ENCODE data around the gene KRT12.
A peak's percentile ranks its signal among the peaks of the same experiment; 100 is the strongest.
"Not testable (repeated sequence)": the region's sequence is repeated elsewhere in the genome, so short reads cannot be mapped to it uniquely, and the experiment has no call there.

Gene KRT12

GRCh38 chr17:40883626-40884334, 16.8 kb upstream of the KRT12 start:
- DNase-seq: no peak

GRCh38 chr17:40883031-40883430, 16.0 kb upstream of the KRT12 start:
- no peak for DNase-seq

GRCh38 chr17:40879026-40879425, 12.0 kb upstream of the KRT12 start:
- DNase-seq: no peak

GRCh38 chr17:40878044-40878443, 11.0 kb upstream of the KRT12 start:
- no peak for DNase-seq

GRCh38 chr17:40873801-40874200, 6.8 kb upstream of the KRT12 start:
- no peak for DNase-seq

- no peak for DNase-seq
Observed at GRCh38 chr17:40873255-40873654, 6.2 kb upstream of the KRT12 start.

- DNase-seq: no peak
Observed at GRCh38 chr17:40872416-40872815, 5.4 kb upstream of the KRT12 start.

- no peak for DNase-seq
Observed at GRCh38 chr17:40871316-40871715, 4.3 kb upstream of the KRT12 start.

- DNase-seq: no peak
Observed at GRCh38 chr17:40870136-40870535, 3.1 kb upstream of the KRT12 start.

- no peak for DNase-seq
Observed at GRCh38 chr17:40864661-40865390, 2.2 kb downstream of the KRT12 start.

GRCh38 chr17:40862985-40863733, 3.9 kb downstream of the KRT12 start:
- no peak for DNase-seq

- no peak for DNase-seq
Observed at GRCh38 chr17:40859536-40859935, 7.5 kb downstream of the KRT12 start.

GRCh38 chr17:40858667-40859066, 8.4 kb downstream of the KRT12 start:
- DNase-seq: not testable (repeated sequence)

- DNase-seq: peak in 1 of 2 experiments; percentile 32
Observed at GRCh38 chr17:40857535-40857934, 9.5 kb downstream of the KRT12 start.

GRCh38 chr17:40854175-40854814, 12.7 kb downstream of the KRT12 start:
- no peak for DNase-seq

- no peak for DNase-seq
Observed at GRCh38 chr17:40852364-40852763, 14.7 kb downstream of the KRT12 start.

- no peak for DNase-seq
Observed at GRCh38 chr17:40850293-40850972, 16.6 kb downstream of the KRT12 start.

- no peak for DNase-seq
Observed at GRCh38 chr17:40849723-40850122, 17.3 kb downstream of the KRT12 start.

- no peak for DNase-seq
Observed at GRCh38 chr17:40848583-40849235, 18.3 kb downstream of the KRT12 start.

GRCh38 chr17:40846515-40847144, 20.4 kb downstream of the KRT12 start:
- DNase-seq: no peak

GRCh38 chr17:40844671-40845107, 22.3 kb downstream of the KRT12 start:
- DNase-seq: no peak

GRCh38 chr17:40843242-40843641, 23.8 kb downstream of the KRT12 start:
- no peak for DNase-seq

All from NCI-H524 (cell line).